SH-SY5Y (cell line): ENCODE measurements around the gene LRRC10B.

Experiments
- GATA2 ChIP-seq: IDR thresholded peaks from 2 replicates; pipeline ENCODE4 v1.6.1; 2011; ENCODE audit warnings: mild to moderate bottlenecking, low read depth, low read length
- GATA3 ChIP-seq: IDR thresholded peaks from 2 replicates; pipeline ENCODE4 v1.6.1; 2011; ENCODE audit warnings: low read depth, mild to moderate bottlenecking, low read length, moderate library complexity

DNA sequence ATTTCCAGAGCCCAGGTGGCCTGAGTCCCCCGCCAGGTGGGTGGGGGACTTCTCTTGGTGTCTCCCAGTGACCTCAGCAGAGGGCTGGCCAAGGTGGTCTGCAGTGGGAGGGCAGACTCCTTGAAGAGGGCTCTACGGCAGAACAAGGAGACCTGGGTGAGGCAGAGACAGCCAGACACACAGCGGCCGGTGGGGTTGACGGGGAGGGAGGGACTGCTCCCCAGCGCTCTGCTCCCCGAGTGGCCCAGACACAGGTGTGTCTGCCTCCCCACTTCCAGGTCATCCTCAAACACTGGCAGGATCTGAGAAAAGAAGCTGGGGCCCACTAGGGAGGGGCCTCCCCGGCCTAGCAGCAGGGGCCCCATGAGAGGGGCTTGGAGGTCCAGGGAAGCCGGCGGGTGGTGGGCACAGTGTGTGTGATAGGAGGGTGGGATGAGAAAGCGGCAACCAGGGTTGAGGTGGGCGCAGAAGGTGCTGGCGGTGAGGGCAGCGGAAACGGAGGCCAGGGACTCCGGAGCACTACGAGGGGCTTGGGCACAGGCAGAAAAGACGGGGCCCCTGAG, 42.2 kb downstream of the LRRC10B start:
- TF ChIP-seq GATA3, result no peak
- no peak for TF ChIP-seq GATA2
